ENCODE measurements around the gene SIMC1.

- TF ChIP-seq EZH2 (IDR thresholded peaks at IDR 0.05; ENCODE audit: insufficient read depth, poor library complexity, severe bottlenecking) = no peak
- no peak for TF ChIP-seq EZH2phosphoT487 (IDR thresholded peaks at IDR 0.05; ENCODE audit: insufficient read depth, low read depth)
These were observed 148.3 kb downstream of the SIMC1 start for GRCh38 chr5:176386491-176386890.
